Measurements from ENCODE around the gene CHD9.

- TF ChIP-seq, protein P1, sequence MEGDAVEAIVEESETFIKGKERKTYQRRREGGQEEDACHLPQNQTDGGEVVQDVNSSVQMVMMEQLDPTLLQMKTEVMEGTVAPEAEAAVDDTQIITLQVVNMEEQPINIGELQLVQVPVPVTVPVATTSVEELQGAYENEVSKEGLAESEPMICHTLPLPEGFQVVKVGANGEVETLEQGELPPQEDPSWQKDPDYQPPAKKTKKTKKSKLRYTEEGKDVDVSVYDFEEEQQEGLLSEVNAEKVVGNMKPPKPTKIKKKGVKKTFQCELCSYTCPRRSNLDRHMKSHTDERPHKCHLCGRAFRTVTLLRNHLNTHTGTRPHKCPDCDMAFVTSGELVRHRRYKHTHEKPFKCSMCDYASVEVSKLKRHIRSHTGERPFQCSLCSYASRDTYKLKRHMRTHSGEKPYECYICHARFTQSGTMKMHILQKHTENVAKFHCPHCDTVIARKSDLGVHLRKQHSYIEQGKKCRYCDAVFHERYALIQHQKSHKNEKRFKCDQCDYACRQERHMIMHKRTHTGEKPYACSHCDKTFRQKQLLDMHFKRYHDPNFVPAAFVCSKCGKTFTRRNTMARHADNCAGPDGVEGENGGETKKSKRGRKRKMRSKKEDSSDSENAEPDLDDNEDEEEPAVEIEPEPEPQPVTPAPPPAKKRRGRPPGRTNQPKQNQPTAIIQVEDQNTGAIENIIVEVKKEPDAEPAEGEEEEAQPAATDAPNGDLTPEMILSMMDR (IDR thresholded peaks at IDR 0.05; ENCODE audit: low read length), result no peak
- no peak for TF ChIP-seq EZH2 (IDR thresholded peaks at IDR 0.05; ENCODE audit: borderline replicate concordance, low read length)
These were observed 144.1 kb downstream of the CHD9 start for GRCh38 chr16:53198933-53199332.

All from OCI-LY1 (cell line).